HEK293T (cell line): ENCODE measurements around the gene MUC15.

Experiments used
- CTCF ChIA-PET: fragments of 350-600 bp; formaldehyde crosslinking; extraction: SDS; loops from one replicate; lab custom pipeline; 2021; ENCODE audit warnings: antibody characterized with exemption, inconsistent platforms; lab: Yijun Ruan, JAX
- POLR2A ChIA-PET: fragments of 350-600 bp; formaldehyde crosslinking; extraction: SDS; loops from one replicate; lab custom pipeline; 2020; ENCODE audit warnings: antibody characterized with exemption, inconsistent platforms; lab: Yijun Ruan, JAX
- DNase-seq: peaks from one replicate; pipeline ENCODE4 v3.0.0; 2012; ENCODE audit warnings: mixed read lengths; ENCODE audit errors: extremely low spot score
- ARNT ChIP-seq: fragments of 450-650 bp; IDR thresholded peaks from 2 replicates; pipeline ENCODE4 v1.6.1; 2017; ENCODE audit warnings: mild to moderate bottlenecking
- BHLHE40 ChIP-seq: fragments of 450-650 bp; IDR thresholded peaks from 2 replicates; pipeline ENCODE4 v1.6.1; 2016; ENCODE audit warnings: mild to moderate bottlenecking, moderate library complexity, borderline replicate concordance
- CTBP1 ChIP-seq: fragments of 450-650 bp; IDR thresholded peaks from 2 replicates; pipeline ENCODE4 v1.6.1; 2016; ENCODE audit warnings: borderline replicate concordance
- ELF4 ChIP-seq: fragments of 450-650 bp; IDR thresholded peaks from 2 replicates; pipeline ENCODE4 v1.6.1; 2017; ENCODE audit warnings: antibody characterized with exemption
- FOXA1 ChIP-seq: fragments of 450-650 bp; IDR thresholded peaks from 2 replicates; pipeline ENCODE4 v1.6.1; 2016; ENCODE audit warnings: mild to moderate bottlenecking
- FOXK2 ChIP-seq: fragments of 450-650 bp; IDR thresholded peaks from 2 replicates; pipeline ENCODE4 v1.6.1; 2016; ENCODE audit warnings: mild to moderate bottlenecking
- FOXM1 ChIP-seq: fragments of 450-650 bp; IDR thresholded peaks from 2 replicates; pipeline ENCODE4 v1.6.1; 2017; ENCODE audit warnings: mild to moderate bottlenecking, borderline replicate concordance
- HDGF ChIP-seq: fragments of 450-650 bp; IDR thresholded peaks from 2 replicates; pipeline ENCODE4 v1.6.1; 2017; ENCODE audit warnings: antibody characterized with exemption, borderline replicate concordance
- L3MBTL2 ChIP-seq: fragments of 450-650 bp; conservative IDR thresholded peaks from 2 replicates; pipeline ENCODE4 v1.6.1; 2016; ENCODE audit warnings: mild to moderate bottlenecking
- LEF1 ChIP-seq: fragments of 450-650 bp; IDR thresholded peaks from 2 replicates; pipeline ENCODE4 v1.6.1; 2017; ENCODE audit warnings: mild to moderate bottlenecking, borderline replicate concordance
- NFRKB ChIP-seq: fragments of 450-650 bp; IDR thresholded peaks from 2 replicates; pipeline ENCODE4 v1.6.1; 2016; ENCODE audit warnings: mild to moderate bottlenecking, moderate library complexity
- SP1 ChIP-seq: fragments of 450-650 bp; IDR thresholded peaks from 2 replicates; pipeline ENCODE4 v1.6.1; 2017
- SUZ12 ChIP-seq: fragments of 450-650 bp; IDR thresholded peaks from 2 replicates; pipeline ENCODE4 v1.6.1; 2016; ENCODE audit warnings: mild to moderate bottlenecking
- TARDBP ChIP-seq: fragments of 450-650 bp; IDR thresholded peaks from 2 replicates; pipeline ENCODE4 v1.6.1; 2016
- ZNF384 ChIP-seq: fragments of 450-650 bp; IDR thresholded peaks from 2 replicates; pipeline ENCODE4 v1.6.1; 2016
- TF ChIP-seq, protein P1 (sequence below): fragments of 450-650 bp; IDR thresholded peaks from 2 replicates; pipeline ENCODE4 v1.6.1; 2016

MUC15 gene, protein sequence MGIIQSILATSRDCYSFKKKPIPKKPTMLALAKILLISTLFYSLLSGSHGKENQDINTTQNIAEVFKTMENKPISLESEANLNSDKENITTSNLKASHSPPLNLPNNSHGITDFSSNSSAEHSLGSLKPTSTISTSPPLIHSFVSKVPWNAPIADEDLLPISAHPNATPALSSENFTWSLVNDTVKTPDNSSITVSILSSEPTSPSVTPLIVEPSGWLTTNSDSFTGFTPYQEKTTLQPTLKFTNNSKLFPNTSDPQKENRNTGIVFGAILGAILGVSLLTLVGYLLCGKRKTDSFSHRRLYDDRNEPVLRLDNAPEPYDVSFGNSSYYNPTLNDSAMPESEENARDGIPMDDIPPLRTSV

DNA sequence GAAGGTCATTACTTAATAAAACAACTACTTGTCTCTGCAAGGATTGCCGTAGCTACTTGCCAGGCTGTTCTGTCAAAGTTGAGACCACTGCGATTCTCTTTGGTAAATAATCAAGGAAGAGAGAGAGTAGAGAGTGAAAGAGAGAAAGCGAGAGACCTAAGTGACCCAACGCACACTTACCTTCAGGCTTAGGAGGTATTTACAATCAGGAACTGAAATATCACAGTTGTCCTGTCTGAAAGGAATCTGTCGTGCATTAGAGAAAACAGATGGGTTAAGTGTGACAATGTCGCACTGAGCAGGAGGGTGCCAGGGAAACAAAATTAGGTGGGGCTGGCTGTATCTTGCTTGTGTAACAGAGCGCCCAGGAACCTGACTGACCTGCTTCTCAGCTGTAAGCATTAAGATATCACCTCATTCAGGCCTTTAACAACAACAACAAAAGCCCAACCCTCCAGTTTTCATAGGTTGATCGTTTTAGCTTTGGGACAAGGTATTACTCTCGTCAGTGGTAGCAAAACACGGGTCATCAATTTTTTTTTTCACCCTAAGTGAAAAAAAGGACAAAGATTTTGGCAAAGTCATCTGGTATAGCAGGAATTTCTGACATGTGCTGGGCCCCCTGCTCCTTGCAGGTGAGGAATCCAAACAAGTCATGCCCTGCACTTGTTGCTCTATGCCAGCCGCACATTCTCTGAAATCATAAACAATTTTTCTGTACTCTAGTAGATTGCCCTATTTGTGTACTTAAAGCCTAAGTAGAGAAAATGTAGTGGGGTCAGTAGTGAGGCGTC is at the start of gene MUC15:
Gene MUC15, minus strand, starts transcription at position 403 of the 794 bp plus-strand sequence. CDS start 5,169 bp downstream, outside the sequence.
- no peak for DNase-seq
- POLR2A ChIA-PET = no interaction called here
- TF ChIP-seq FOXA1 = no peak
- TF ChIP-seq NFRKB = no peak
- TF ChIP-seq SUZ12 = no peak
- TF ChIP-seq ELF4 = no peak
- no peak for TF ChIP-seq ZNF384
- TF ChIP-seq TARDBP = no peak
- TF ChIP-seq CTBP1 = no peak
- TF ChIP-seq ARNT = no peak
- TF ChIP-seq BHLHE40 = no peak
- no peak for TF ChIP-seq LEF1
- TF ChIP-seq, protein P1, sequence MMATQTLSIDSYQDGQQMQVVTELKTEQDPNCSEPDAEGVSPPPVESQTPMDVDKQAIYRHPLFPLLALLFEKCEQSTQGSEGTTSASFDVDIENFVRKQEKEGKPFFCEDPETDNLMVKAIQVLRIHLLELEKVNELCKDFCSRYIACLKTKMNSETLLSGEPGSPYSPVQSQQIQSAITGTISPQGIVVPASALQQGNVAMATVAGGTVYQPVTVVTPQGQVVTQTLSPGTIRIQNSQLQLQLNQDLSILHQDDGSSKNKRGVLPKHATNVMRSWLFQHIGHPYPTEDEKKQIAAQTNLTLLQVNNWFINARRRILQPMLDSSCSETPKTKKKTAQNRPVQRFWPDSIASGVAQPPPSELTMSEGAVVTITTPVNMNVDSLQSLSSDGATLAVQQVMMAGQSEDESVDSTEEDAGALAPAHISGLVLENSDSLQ = no peak
- no peak for TF ChIP-seq L3MBTL2
- TF ChIP-seq HDGF = no peak
- no peak for TF ChIP-seq FOXM1
- TF ChIP-seq SP1 = no peak
- TF ChIP-seq FOXK2 = no peak
- CTCF ChIA-PET = no interaction called here

DNA sequence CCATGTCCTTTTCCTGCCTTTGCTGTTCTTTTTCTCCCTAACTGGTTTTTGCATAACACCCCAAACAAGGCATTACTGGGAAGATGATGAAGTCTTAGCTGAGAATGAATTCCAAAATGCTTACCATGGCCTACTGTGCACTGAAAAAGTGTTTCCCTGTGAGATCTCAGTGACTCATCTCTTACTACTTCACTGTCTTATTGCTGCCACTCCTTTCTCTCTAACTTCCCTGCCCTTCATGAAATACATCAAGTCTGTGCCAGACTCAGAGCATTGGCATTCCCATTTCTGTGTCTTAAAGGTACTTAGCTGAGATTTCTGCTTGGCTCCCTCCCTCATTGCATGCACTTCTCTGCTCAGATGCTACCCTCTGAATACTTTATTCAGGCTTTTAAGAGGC is 49.1 kb upstream of the MUC15 start:
- ChIA-PET POLR2A (no interaction called here), CTCF (no interaction called here)
- TF ChIP-seq, protein P1 = no peak
- TF ChIP-seq LEF1 = no peak
- no peak for TF ChIP-seq ELF4
- DNase-seq = no peak

DNA sequence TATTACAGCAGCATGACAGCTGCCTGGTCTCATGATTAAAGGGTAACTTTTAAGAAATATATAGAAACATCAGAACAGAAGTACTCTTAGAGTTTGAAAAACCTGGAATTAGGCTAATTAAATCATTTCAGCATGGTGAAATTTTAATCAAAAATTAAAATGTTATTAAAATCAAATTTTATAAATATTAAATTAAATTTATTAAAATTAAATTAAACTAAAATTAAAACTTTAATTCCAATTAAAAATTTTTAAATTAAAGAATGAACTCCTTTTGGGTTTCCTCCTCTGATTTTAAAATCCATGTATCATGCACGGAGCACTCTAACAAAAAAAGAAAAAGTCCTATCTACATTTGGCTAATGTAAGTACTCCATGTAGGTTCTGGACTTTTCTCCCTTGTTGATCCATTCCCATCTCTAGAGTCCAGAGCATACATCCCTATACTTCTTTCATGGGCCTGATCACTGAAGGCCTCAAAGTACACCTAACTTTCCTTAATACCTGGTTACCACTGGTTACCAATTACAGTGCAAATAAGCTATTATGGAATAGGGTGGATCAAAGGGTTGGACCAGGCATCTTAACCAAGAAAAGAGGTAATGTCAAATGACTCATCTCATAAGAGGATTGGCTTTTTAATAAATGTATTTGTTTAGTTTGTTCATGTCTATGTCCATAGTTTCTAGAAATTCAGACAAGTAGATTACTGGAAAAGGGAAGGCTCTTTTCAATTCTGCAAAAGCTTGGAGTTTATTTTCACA is 48.4 kb upstream of the MUC15 start:
- no peak for DNase-seq
- ChIA-PET CTCF (no interaction called here), POLR2A (no interaction called here)
- TF ChIP-seq ARNT = no peak
- no peak for TF ChIP-seq HDGF

DNA sequence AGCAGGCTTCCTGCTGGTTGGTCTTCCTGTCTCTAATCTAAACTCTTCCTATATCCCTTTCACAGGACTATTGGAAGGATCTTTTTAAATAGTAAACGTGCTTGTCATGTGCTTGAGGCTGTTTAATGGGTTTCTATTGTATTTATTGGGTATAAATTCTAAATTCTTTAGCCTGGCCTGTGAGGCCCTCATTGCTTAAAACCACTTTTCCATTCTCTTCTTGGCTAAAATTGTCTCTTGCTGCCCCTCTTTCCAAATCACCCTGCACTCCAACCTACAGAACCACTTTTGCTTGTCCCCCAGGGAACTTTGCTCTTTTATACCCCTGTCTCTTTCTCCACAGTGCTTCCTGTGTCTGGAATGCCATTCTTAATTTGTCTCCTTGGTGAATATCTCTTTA is 46.4 kb upstream of the MUC15 start:
- CTCF ChIA-PET = no interaction called here
- TF ChIP-seq LEF1 (no peak), FOXM1 (no peak), TARDBP (no peak), FOXA1 (no peak), HDGF (no peak), NFRKB (no peak), ELF4 (no peak)
- no peak for DNase-seq
- POLR2A ChIA-PET = no interaction called here

DNA sequence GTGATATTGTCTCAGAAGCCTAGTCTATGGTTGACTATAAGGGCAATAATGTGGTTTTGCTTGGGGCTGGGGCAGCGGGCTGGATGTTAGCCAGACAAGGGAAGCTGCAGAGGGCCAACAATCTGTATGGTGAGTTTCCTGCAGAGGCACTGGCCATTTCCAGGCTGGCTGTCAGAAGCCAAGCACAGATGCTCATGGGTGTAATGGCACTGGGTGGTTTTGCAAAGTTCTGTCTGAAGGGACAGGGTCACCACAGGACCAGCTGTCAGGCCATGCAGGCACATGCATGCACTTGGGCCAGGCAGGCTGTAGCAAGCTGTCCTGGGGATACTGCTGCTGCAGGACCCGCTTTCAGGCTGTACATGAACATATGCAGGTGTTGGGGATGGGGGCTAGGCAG is 41.7 kb upstream of the MUC15 start:
- TF ChIP-seq ZNF384 (no peak), FOXM1 (no peak), TARDBP (no peak), HDGF (no peak), BHLHE40 (no peak), ARNT (no peak), CTBP1 (no peak), SUZ12 (no peak), ELF4 (no peak), NFRKB (no peak), SP1 (no peak), FOXK2 (no peak), LEF1 (no peak), FOXA1 (no peak)
- TF ChIP-seq, protein P1 = no peak
- POLR2A ChIA-PET = no interaction called here
- no peak for DNase-seq
- CTCF ChIA-PET = interaction anchor here (0.6 kb wide), 1 partner anchor 12 kb away, joined by 3 read pairs; no protein-coding TSS in a partner anchor
